Measurements from ENCODE around the gene BRF1. TPM values are rescaled to one million over a fixed set of nuclear protein-coding genes. Genes with fewer than 3 reads are reported as not detected.

BRF1 gene
- total RNA-seq, 1 experiment from 2014 or later: 26.4 TPM

DNA sequence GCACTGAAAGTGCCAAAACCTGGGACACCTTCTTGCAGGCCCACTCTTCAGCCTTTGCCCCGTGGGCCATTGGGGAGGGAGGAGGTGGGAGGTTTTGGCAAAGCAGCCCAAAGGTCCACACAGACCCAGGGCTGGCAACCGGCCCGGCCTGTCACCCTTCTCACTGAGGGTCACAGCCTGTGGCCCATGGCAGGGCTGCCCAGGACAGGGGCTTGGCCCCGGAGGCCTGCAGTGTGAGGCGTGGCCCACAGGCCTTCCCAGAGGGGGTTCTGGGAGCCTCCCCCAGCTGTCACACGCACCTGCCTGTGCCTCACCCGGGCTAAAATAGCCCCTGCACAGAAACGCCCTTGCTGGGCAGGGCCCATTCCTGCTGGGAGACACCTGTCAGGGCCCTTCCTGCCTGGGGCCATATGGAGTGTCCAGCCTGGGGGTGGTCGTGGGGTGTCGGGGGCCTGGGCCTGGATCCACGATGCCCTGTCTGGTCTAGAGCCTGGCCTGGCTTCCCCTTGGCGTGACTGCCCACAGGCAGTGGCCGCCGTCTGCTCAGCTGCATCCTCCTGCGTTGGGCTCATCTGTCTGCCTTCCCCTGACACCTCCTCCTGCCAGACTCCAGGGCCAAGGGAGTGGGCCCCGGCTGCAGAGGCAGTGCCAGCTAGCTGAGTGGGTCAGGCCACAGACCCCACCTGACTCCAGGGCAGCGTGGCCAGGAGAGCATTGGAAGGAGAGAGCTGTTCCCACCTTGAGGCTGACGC is 33.0 kb upstream of the BRF1 start:
- CTCF ChIA-PET: interaction anchor here (0.6 to 2.4 kb wide), 21 partner anchors 9 to 289 kb away, joined by 3 to 15 read pairs (median 5); partner anchors contain the start of genes BRF1, BTBD6 and PACS2
- Mint-ChIP-seq H3K4me3 (no peak overlapping the region), H3K27ac (no peak overlapping the region), H3K36me3 (peaks cover 4% of the 10 kb centered on the region; the same call in 1 of the 2 replicates), H3K9me3 (no peaks in the 10 kb centered on the region), H3K27me3 (ENCODE audit: low read depth) (no peaks in the 10 kb centered on the region), H3K4me1 (peaks cover 23% of the 10 kb centered on the region)
- ATAC-seq: no peak
- POLR2A ChIA-PET: interaction anchor here (1.7 kb wide), 1 partner anchor 20 kb away, joined by 9 read pairs; the partner anchor contains the start of gene PACS2
- no peak for DNase-seq (ENCODE audit: low spot score)
- TF ChIP-seq FOXP1 (CRISPR knock-in tag; IDR thresholded peaks at IDR 0.05; ENCODE audit: borderline replicate concordance): 0 out of 2 replicates have a peak, but pooled peaks have one; percentile 47
- TF ChIP-seq ETV6 (CRISPR knock-in tag; IDR thresholded peaks at IDR 0.05): no peak

DNA sequence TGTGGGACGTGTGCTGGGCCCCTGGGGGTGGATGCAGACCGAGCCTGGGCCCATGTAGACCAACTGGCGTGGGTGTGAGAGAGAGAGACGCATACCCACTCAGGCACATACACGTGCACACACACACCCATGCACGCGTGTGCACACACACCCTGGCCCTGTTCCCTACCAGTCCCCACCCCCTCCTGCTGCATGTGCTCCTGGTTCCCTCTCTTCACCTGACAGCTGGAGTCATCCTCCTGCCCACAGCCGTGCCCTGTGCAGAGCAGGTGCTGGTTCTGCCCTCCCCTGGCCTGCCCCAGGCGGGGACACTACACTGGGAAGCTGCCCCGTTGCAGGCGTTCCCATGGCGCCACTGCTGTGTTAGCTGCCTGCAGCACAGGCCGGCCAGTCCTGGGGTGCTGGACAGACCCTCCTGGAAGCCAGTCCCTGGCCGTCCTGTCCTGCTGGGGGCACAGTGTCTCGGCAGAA is 32.3 kb upstream of the BRF1 start:
- no peaks in the 10 kb centered on the region for H3K9me3 Mint-ChIP-seq
- ChIA-PET CTCF (interaction anchor here (0.5 to 2.4 kb wide), 4 partner anchors 19 to 148 kb away, joined by 3 to 15 read pairs (median 8); partner anchors contain the start of gene BTBD6), POLR2A (no interaction called here)
- no peak for DNase-seq (ENCODE audit: low spot score)
- no peak for ATAC-seq
- H3K27ac Mint-ChIP-seq: no peak overlapping the region; the same call in 1 of the 2 replicates
- H3K4me1 Mint-ChIP-seq: peaks cover 31% of the 10 kb centered on the region
- TF ChIP-seq, protein P1, sequence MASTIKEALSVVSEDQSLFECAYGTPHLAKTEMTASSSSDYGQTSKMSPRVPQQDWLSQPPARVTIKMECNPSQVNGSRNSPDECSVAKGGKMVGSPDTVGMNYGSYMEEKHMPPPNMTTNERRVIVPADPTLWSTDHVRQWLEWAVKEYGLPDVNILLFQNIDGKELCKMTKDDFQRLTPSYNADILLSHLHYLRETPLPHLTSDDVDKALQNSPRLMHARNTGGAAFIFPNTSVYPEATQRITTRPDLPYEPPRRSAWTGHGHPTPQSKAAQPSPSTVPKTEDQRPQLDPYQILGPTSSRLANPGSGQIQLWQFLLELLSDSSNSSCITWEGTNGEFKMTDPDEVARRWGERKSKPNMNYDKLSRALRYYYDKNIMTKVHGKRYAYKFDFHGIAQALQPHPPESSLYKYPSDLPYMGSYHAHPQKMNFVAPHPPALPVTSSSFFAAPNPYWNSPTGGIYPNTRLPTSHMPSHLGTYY (CRISPR knock-in tag; IDR thresholded peaks at IDR 0.05): no peak
- TF ChIP-seq, protein P2, sequence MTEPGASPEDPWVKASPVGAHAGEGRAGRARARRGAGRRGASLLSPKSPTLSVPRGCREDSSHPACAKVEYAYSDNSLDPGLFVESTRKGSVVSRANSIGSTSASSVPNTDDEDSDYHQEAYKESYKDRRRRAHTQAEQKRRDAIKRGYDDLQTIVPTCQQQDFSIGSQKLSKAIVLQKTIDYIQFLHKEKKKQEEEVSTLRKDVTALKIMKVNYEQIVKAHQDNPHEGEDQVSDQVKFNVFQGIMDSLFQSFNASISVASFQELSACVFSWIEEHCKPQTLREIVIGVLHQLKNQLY (CRISPR knock-in tag; IDR thresholded peaks at IDR 0.05): no peak
- TF ChIP-seq, protein P3, sequence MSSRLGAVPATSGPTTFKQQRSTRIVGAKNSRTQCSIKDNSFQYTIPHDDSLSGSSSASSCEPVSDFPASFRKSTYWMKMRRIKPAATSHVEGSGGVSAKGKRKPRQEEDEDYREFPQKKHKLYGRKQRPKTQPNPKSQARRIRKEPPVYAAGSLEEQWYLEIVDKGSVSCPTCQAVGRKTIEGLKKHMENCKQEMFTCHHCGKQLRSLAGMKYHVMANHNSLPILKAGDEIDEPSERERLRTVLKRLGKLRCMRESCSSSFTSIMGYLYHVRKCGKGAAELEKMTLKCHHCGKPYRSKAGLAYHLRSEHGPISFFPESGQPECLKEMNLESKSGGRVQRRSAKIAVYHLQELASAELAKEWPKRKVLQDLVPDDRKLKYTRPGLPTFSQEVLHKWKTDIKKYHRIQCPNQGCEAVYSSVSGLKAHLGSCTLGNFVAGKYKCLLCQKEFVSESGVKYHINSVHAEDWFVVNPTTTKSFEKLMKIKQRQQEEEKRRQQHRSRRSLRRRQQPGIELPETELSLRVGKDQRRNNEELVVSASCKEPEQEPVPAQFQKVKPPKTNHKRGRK (CRISPR knock-in tag; IDR thresholded peaks at IDR 0.05; ENCODE audit: borderline replicate concordance): no peak
- no peak for TF ChIP-seq JUN (CRISPR knock-in tag; IDR thresholded peaks at IDR 0.05)
- H3K36me3 Mint-ChIP-seq: peaks cover 4% of the 10 kb centered on the region; the same call in 1 of the 2 replicates
- no peak overlapping the region for H3K4me3 Mint-ChIP-seq
- no peaks in the 10 kb centered on the region for H3K27me3 Mint-ChIP-seq (ENCODE audit: low read depth)

DNA sequence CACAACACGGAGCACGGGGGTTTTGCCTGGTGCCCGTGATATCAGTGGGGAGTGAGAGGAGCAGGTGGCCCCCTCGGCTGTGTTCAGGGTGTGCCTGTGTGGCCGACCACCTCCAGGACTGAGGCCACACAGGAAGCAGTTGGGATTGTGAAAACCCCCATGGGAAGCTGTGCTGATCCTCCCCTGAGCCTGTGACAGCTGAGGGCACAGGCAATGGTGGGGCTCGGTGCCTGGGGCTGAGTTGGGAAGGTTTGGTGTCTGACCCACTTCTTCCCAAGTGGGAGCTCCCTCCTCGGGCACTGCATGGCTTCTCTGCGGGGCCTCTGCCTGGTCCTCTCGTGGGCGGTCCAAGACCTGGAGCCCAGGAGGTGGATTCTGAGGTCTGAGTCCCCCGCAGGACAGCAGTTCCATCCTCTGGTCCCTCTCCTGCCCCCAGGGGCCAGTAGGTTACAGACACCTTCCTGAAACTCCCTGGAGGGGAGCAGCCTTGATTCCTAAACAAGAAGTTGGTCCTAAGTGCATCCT is 31.6 kb upstream of the BRF1 start:
- ChIA-PET CTCF (interaction anchor here (0.5 to 1.3 kb wide), 2 partner anchors 20 to 31 kb away, joined by 3 read pairs; no protein-coding TSS in a partner anchor), POLR2A (no interaction called here)
- DNase-seq (ENCODE audit: low spot score) (no peak), ATAC-seq (no peak)
- no peaks in the 10 kb centered on the region for H3K9me3 Mint-ChIP-seq
- H3K27ac Mint-ChIP-seq: no peak overlapping the region; the same call in 1 of the 2 replicates
- H3K4me1 Mint-ChIP-seq: peaks cover 36% of the 10 kb centered on the region
- H3K27me3 Mint-ChIP-seq (ENCODE audit: low read depth): no peaks in the 10 kb centered on the region
- peaks cover 4% of the 10 kb centered on the region; the same call in 1 of the 2 replicates for H3K36me3 Mint-ChIP-seq
- H3K4me3 Mint-ChIP-seq: no peak overlapping the region
- TF ChIP-seq NFE2L1 (CRISPR knock-in tag; IDR thresholded peaks at IDR 0.05) (no peak), ELF4 (CRISPR knock-in tag; IDR thresholded peaks at IDR 0.05; ENCODE audit: low read depth) (no peak), JAZF1 (CRISPR knock-in tag; IDR thresholded peaks at IDR 0.05) (no peak), GRHL2 (CRISPR knock-in tag; IDR thresholded peaks at IDR 0.05; ENCODE audit: insufficient replicate concordance, severe bottlenecking) (no peak), ETV6 (CRISPR knock-in tag; IDR thresholded peaks at IDR 0.05) (no peak), HMGA2 (CRISPR knock-in tag; IDR thresholded peaks at IDR 0.05) (no peak), SMAD4 (CRISPR knock-in tag; IDR thresholded peaks at IDR 0.05) (no peak)
- TF ChIP-seq, protein P4, sequence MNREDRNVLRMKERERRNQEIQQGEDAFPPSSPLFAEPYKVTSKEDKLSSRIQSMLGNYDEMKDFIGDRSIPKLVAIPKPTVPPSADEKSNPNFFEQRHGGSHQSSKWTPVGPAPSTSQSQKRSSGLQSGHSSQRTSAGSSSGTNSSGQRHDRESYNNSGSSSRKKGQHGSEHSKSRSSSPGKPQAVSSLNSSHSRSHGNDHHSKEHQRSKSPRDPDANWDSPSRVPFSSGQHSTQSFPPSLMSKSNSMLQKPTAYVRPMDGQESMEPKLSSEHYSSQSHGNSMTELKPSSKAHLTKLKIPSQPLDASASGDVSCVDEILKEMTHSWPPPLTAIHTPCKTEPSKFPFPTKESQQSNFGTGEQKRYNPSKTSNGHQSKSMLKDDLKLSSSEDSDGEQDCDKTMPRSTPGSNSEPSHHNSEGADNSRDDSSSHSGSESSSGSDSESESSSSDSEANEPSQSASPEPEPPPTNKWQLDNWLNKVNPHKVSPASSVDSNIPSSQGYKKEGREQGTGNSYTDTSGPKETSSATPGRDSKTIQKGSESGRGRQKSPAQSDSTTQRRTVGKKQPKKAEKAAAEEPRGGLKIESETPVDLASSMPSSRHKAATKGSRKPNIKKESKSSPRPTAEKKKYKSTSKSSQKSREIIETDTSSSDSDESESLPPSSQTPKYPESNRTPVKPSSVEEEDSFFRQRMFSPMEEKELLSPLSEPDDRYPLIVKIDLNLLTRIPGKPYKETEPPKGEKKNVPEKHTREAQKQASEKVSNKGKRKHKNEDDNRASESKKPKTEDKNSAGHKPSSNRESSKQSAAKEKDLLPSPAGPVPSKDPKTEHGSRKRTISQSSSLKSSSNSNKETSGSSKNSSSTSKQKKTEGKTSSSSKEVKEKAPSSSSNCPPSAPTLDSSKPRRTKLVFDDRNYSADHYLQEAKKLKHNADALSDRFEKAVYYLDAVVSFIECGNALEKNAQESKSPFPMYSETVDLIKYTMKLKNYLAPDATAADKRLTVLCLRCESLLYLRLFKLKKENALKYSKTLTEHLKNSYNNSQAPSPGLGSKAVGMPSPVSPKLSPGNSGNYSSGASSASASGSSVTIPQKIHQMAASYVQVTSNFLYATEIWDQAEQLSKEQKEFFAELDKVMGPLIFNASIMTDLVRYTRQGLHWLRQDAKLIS (CRISPR knock-in tag; IDR thresholded peaks at IDR 0.05; ENCODE audit: borderline replicate concordance): no peak
- TF ChIP-seq, protein P5, sequence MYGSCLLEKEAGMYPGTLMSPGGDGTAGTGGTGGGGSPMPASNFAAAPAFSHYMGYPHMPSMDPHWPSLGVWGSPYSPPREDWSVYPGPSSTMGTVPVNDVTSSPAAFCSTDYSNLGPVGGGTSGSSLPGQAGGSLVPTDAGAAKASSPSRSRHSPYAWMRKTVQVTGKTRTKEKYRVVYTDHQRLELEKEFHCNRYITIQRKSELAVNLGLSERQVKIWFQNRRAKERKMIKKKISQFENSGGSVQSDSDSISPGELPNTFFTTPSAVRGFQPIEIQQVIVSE (CRISPR knock-in tag; IDR thresholded peaks at IDR 0.05; ENCODE audit: borderline replicate concordance): no peak
- TF ChIP-seq, protein P6, sequence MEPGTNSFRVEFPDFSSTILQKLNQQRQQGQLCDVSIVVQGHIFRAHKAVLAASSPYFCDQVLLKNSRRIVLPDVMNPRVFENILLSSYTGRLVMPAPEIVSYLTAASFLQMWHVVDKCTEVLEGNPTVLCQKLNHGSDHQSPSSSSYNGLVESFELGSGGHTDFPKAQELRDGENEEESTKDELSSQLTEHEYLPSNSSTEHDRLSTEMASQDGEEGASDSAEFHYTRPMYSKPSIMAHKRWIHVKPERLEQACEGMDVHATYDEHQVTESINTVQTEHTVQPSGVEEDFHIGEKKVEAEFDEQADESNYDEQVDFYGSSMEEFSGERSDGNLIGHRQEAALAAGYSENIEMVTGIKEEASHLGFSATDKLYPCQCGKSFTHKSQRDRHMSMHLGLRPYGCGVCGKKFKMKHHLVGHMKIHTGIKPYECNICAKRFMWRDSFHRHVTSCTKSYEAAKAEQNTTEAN (CRISPR knock-in tag; IDR thresholded peaks at IDR 0.05): no peak
- TF ChIP-seq, protein P7, sequence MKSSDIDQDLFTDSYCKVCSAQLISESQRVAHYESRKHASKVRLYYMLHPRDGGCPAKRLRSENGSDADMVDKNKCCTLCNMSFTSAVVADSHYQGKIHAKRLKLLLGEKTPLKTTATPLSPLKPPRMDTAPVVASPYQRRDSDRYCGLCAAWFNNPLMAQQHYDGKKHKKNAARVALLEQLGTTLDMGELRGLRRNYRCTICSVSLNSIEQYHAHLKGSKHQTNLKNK (CRISPR knock-in tag; IDR thresholded peaks at IDR 0.05): no peak
- TF ChIP-seq, protein P8, sequence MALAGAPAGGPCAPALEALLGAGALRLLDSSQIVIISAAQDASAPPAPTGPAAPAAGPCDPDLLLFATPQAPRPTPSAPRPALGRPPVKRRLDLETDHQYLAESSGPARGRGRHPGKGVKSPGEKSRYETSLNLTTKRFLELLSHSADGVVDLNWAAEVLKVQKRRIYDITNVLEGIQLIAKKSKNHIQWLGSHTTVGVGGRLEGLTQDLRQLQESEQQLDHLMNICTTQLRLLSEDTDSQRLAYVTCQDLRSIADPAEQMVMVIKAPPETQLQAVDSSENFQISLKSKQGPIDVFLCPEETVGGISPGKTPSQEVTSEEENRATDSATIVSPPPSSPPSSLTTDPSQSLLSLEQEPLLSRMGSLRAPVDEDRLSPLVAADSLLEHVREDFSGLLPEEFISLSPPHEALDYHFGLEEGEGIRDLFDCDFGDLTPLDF (CRISPR knock-in tag; IDR thresholded peaks at IDR 0.05): no peak

All from WTC11 (cell line).